Coronary artery (tissue), 2 donors: ENCODE data around the gene FGF16.
"Not testable (repeated sequence)": the region's sequence is repeated elsewhere in the genome, so short reads cannot be mapped to it uniquely, and the experiment has no call there.

Experiments
- DNase-seq: peaks from one replicate; pipeline ENCODE4 v3.0.0-alpha.2; 2017; ENCODE audit warnings: low spot score
- H3K27ac ChIP-seq, 2 donors: fragments of 200-600 bp; sonication (generic); one replicate each; pipeline ENCODE4 v1.5.1; 2016 to 2019
- H3K4me3 ChIP-seq: fragments of 200-600 bp; sonication (generic); 2 replicates; pipeline ENCODE4 v1.5.1; 2016; ENCODE audit warnings: mild to moderate bottlenecking, moderate library complexity
- TF ChIP-seq, protein P1 (sequence below): fragments of 200-600 bp; sonication (generic); IDR thresholded peaks from one replicate; pipeline ENCODE4 v1.5.1; 2019; ENCODE audit warnings: antibody characterized with exemption

The FGF16 gene

DNA sequence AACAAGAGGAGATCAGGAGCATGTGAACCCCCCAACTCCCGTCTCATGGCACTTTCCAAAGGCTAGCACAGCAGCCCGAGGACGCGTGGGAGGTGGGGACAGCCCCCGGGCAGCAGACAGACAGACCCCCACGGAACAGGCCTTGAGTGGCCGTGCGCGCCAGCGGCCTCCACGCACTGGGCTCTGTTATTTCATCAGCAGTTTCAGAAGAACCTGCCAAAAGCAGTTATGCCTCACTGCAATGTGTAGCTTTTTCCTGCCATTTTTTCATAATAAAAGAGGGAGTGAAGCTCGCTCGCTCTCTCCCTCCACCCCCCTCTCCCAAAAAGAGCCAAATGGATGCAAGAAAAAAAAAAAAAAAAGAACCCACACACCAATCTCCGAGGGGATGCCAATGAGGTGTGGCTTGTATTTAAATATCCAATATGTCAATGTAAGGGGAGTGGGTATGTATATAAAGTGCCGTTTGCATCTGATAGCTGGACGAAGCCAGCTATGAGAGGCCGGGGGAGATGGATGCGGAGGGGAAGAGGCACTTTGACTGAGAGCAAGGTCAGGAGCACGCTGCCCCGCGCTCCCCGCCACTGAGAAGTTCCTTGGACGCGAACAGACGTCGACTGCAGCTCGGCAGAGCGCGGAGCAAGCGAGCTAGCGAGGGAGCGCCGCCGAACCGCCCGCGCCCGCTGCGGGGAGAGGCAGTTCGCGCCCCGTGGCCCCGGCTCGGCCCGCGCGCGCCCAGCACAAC, at the start of gene FGF16:
TSS of gene FGF16 (plus strand) at position 482 of the 745 bp plus-strand sequence. CDS start 286 bp downstream, outside the sequence.
- H3K4me3 ChIP-seq: peak within 1 kb of the TSS; percentile 66
- TF ChIP-seq, protein P1, sequence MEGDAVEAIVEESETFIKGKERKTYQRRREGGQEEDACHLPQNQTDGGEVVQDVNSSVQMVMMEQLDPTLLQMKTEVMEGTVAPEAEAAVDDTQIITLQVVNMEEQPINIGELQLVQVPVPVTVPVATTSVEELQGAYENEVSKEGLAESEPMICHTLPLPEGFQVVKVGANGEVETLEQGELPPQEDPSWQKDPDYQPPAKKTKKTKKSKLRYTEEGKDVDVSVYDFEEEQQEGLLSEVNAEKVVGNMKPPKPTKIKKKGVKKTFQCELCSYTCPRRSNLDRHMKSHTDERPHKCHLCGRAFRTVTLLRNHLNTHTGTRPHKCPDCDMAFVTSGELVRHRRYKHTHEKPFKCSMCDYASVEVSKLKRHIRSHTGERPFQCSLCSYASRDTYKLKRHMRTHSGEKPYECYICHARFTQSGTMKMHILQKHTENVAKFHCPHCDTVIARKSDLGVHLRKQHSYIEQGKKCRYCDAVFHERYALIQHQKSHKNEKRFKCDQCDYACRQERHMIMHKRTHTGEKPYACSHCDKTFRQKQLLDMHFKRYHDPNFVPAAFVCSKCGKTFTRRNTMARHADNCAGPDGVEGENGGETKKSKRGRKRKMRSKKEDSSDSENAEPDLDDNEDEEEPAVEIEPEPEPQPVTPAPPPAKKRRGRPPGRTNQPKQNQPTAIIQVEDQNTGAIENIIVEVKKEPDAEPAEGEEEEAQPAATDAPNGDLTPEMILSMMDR: no peak
- DNase-seq: no peak
- H3K27ac ChIP-seq: peak within 1 kb of the TSS in 1 of 2 donors; percentile 47

DNA sequence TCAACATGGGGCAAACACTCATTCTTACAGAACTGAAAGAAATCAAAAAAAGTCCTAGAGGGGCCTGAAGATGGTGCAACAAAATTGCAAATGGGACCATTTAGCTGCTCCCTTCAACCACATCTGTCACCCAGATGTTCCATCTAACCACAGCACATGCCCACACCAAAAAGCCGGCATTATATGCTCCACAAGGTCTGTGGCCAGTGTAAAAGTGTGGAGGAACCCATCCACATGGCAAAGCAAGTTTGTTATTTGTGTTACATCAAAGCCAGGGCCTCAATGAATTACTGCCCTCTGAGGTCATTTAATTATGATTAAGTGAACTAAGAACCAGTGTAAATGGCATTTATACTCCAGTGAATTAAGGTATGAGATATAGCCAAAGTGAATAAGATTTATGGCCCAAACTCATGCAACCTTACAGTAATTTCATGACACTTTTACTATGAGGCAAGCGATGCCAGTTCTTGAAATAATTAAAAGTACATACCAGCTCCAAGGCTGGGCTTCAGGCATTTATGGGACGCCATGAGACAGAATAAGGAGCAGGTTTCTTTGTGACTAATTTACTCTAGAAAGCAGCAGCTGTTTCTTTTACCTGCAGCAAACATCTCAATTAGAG, 48.7 kb upstream of the FGF16 start:
- TF ChIP-seq, protein P1: no peak
- DNase-seq: no peak
- no peak overlapping the region for H3K4me3 ChIP-seq
- H3K27ac ChIP-seq: no peak overlapping the region

DNA sequence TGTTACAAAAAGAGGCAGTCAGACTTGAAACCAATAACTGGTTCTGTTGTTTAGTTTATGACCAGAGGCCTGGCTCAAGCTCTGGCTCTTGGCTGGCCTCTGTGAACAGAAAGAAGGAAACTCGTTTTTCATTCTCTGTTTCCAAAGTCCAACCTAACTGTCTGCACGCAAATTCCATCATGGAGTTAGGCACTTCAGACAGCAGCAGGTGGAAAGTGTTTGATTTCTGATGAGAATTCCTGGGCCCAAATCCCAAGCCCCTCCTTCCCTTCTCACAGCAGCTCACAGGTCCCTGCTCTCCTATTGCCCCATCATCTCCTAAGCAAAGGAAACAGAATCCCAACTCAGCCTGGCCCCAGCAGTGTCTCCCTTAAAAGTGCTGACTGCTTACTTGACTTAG, 42.8 kb upstream of the FGF16 start:
- H3K27ac ChIP-seq: no peak overlapping the region
- no peak overlapping the region for H3K4me3 ChIP-seq
- DNase-seq: no peak
- TF ChIP-seq, protein P1: no peak

DNA sequence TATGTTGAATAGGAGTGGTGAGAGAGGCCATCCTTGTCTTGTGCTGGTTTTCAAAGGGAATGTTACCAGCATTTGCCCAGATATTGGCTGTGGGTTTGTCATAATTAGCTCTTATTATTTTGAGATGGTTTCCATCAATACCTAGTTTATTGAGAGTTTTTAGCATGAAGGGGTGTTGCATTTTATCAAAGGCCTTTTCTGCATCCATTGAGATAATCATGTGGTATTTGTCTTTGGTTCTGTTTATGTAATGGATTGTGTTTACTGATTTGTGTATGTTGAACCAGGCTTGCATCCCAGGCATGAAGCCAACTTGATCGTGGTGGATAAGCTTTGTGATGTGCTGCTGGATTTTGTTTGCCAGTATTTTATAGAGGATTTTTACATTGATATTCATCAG, 39.4 kb upstream of the FGF16 start:
- DNase-seq, H3K27ac ChIP-seq, H3K4me3 ChIP-seq: not testable (repeated sequence)

DNA sequence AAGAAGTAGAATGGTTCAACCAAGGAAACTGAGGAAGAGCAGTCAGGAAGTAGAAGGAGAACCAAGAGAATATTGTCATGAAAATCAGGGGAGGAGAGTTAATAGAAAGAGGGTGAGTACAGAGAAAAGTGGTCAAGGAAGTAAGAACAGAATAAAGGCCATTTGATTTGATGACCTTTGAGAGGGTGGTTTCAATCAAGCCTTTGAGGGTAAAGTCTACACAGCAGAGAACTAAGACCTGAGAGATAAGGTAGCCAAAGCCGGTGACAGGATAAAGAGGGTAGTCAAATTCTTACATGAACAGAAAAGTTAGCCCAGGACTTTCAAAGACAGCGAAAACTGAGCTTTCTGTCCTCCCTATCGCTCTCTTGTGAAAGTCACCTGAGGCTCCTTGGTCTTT, 34.6 kb upstream of the FGF16 start:
- Histone ChIP-seq H3K27ac (no peak overlapping the region), H3K4me3 (no peak overlapping the region)
- TF ChIP-seq, protein P1: no peak
- no peak for DNase-seq

DNA sequence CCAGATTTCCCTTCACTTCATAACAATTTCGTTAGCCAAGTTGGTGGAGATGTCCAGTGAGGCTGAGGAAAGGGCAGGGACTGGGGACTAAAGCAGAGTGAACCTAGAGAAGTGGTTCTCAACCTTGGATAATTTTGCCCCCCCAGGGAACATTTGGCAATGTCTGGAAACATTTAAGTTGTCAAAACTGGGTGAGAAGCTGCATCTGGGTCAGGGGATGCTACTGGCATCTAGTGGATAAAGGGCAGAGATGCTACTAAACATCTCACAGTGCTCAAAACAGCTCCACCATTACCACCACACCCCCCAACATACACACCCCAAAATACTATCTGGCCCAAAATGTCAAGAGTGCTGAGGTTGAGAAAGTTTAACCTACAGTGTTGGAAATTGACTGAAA, 32.0 kb upstream of the FGF16 start:
- Histone ChIP-seq H3K27ac (peak overlapping the region in 1 of 2 donors; percentile 13), H3K4me3 (no peak overlapping the region)
- TF ChIP-seq, protein P1: no peak
- DNase-seq: no peak

DNA sequence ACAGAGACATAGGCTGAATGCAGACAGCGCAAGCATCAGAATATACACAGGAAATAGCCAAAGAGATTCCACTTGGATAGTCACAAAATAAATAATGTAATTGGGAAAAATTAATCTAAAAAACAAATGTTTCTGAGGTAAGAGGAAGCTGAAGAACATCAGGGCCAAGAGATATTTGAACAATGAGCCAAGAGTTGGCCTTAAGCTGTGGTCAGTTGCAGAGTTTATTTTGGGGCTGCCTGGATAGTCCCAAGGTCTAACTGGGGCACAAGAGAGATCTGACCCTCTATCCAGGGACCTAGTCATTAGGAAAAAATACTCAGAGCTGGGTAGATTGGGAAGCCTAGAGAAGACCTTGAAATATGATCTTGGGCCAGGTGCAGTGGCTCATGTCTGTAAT, 31.3 kb upstream of the FGF16 start:
- H3K27ac ChIP-seq: no peak overlapping the region
- H3K4me3 ChIP-seq: no peak overlapping the region
- DNase-seq: no peak
- TF ChIP-seq, protein P1: no peak
